SJCRH30 (cell line): Measurements from ENCODE around the gene ZNF230. TPM values are rescaled to one million over a fixed set of nuclear protein-coding genes. Genes with fewer than 3 reads are reported as not detected.

Experiments used
- total RNA-seq: library from RNA; depleted of rRNA; stranded (reverse); fragments of >200 nt; shearing (Covaris generic); gene quantifications from 2 replicates; pipeline ENCODE4 v1.2.3, GENCODE V29; 2014; rRNA removed

Gene ZNF230
- total RNA-seq, 1 experiment from 2014 or later: 6.5 TPM

Other genes starting within 250 kb of the ZNF230 start
- gene SMG9, start 248.0 kb upstream of the ZNF230 start, total RNA-seq: 22.5 and 25.7 TPM in 2 replicates
- gene KCNN4, start 222.0 kb upstream of the ZNF230 start, total RNA-seq: 0.38 and 0.63 TPM in 2 replicates
- gene LYPD5, start 200.5 kb upstream of the ZNF230 start, total RNA-seq: 0.06 and 0.35 TPM in 2 replicates
- 9.7 and 15.0 TPM in 2 replicates for gene ZNF283, start 175.6 kb upstream of the ZNF230 start, total RNA-seq
- gene ZNF404, start 119.0 kb upstream of the ZNF230 start, total RNA-seq: 0.63 and 1.6 TPM in 2 replicates
- gene ZNF45, start 67.7 kb upstream of the ZNF230 start, total RNA-seq: 14.2 and 14.4 TPM in 2 replicates
- gene ZNF221, start 51.7 kb upstream of the ZNF230 start, total RNA-seq: 7.5 and 8.5 TPM in 2 replicates
- gene ZNF155, start 18.8 kb upstream of the ZNF230 start, total RNA-seq: 6.8 and 8.1 TPM in 2 replicates
- 6.9 and 9.2 TPM in 2 replicates for gene ZNF222, start 22.4 kb downstream of the ZNF230 start, total RNA-seq
- 5.9 and 6.3 TPM in 2 replicates for gene ZNF223, start 49.1 kb downstream of the ZNF230 start, total RNA-seq
- gene ZNF284, start 69.2 kb downstream of the ZNF230 start, total RNA-seq: 4.0 and 4.7 TPM in 2 replicates
- gene ZNF224, start 91.4 kb downstream of the ZNF230 start, total RNA-seq: 18.1 and 26.3 TPM in 2 replicates
- 5.1 and 6.3 TPM in 2 replicates for gene ZNF225, start 110.4 kb downstream of the ZNF230 start, total RNA-seq
- gene ZNF234, start 138.6 kb downstream of the ZNF230 start, total RNA-seq: 10.5 and 11.6 TPM in 2 replicates
- 14.8 and 18.0 TPM in 2 replicates for gene ZNF226, start 162.1 kb downstream of the ZNF230 start, total RNA-seq
- gene ZNF227, start 209.6 kb downstream of the ZNF230 start, total RNA-seq: 20.2 and 22.0 TPM in 2 replicates